HCT116 (cell line): ENCODE results near the gene ARHGAP28. TPM values are rescaled to one million over a fixed set of nuclear protein-coding genes. Genes with fewer than 3 reads are reported as not detected.

Experiments
- ATAC-seq: fragments of 200-7000 bp; cut with Tn5 transposase; 2 replicates; pipeline ENCODE4 v1.9.1; 2020; ENCODE audit warnings: mild to moderate bottlenecking, moderate library complexity
- BruUV-seq: library from RNA; stranded (reverse); fragments of 400-500 nt; replicated peaks from 2 replicates; lab custom pipeline; 2021; lab: Mats Ljungman, UMichigan
- CTCF ChIA-PET: fragments of 300-600 bp; sonication (Branson Sonifier 250); formaldehyde crosslinking; loops from one replicate; lab custom pipeline; 2021; ENCODE audit warnings: antibody characterized with exemption; lab: Charles Lee
- POLR2A ChIA-PET: fragments of 300-600, 350-600 bp; sonication (Branson Sonifier 250); formaldehyde crosslinking; loops from one replicate; lab custom pipeline; 2021; ENCODE audit warnings: antibody characterized with exemption; lab: Charles Lee
- RAD21 ChIA-PET, 2 experiments: fragments of 300-600 bp; sonication (Branson Sonifier 250); formaldehyde crosslinking; loops; one replicate each; lab custom pipeline; 2023; ENCODE audit warnings: low total read pairs in 2 of 2; ENCODE audit not compliant: uncharacterized antibody in 2 of 2, unreplicated experiment in 2 of 2, low non-redundant PET in 1 of 2; lab: Charles Lee
- DNase-seq: peaks from one replicate; pipeline ENCODE4 v3.0.0-alpha.2; 2010; ENCODE audit warnings: low read depth, low spot score
- H2AFZ ChIP-seq: fragments of 200-600 bp; shearing (Covaris generic), sonication (generic); 2 replicates; pipeline ENCODE4 v1.6.1; 2017; ENCODE audit warnings: low read depth, mixed run types, mixed read lengths, antibody characterized with exemption, low read length; ENCODE audit not compliant: poor library complexity, severe bottlenecking
- H3K27ac ChIP-seq: 2 replicates; pipeline ENCODE4 v1.5.1; 2012; ENCODE audit warnings: low read depth, low read length
- H3K27me3 ChIP-seq: fragments of 200-600 bp; sonication (generic); 2 replicates; pipeline ENCODE4 v1.6.1; 2016; ENCODE audit warnings: mixed run types, low read length, mixed read lengths; ENCODE audit not compliant: insufficient read depth
- H3K36me3 ChIP-seq, 2 experiments: fragments of 200-500 bp in 1 of 2; fragments of 200-600 bp in 1 of 2; sonication (Bioruptor generic) in 1 of 2; sonication (generic) in 1 of 2; 2 replicates each; pipeline versions ENCODE4 v1.5.1 to v1.6.1; 2014 to 2016; ENCODE audit warnings: low read length in 2 of 2, inconsistent platforms in 1 of 2, mixed read lengths in 1 of 2, mixed run types in 1 of 2; ENCODE audit not compliant: insufficient read depth in 2 of 2, control insufficient read depth in 1 of 2
- H3K4me1 ChIP-seq, 2 experiments: fragments of 200-600 bp in 1 of 2; sonication (generic) in 1 of 2; 2 replicates each; pipeline versions ENCODE4 v1.5.1 to v1.6.1; 2012 to 2017; ENCODE audit warnings: low read length in 2 of 2, inconsistent platforms in 1 of 2, mild to moderate bottlenecking in 1 of 2, mixed read lengths in 1 of 2, mixed run types in 1 of 2, moderate library complexity in 1 of 2; ENCODE audit not compliant: insufficient read depth in 2 of 2, control insufficient read depth in 1 of 2
- H3K4me2 ChIP-seq: fragments of 200-600 bp; sonication (generic); 2 replicates; pipeline ENCODE4 v1.6.1; 2017; ENCODE audit warnings: mixed run types, low read length, mixed read lengths
- H3K4me3 ChIP-seq, 2 experiments: fragments of 200-600 bp in 1 of 2; sonication (generic) in 1 of 2; replicated peaks in 1 of 2; 2 replicates each; pipeline ENCODE4 v1.5.1; 2011 to 2016; ENCODE audit warnings: low read length in 2 of 2, control low read depth in 1 of 2, low read depth in 1 of 2, mild to moderate bottlenecking in 1 of 2, mixed read lengths in 1 of 2, mixed run types in 1 of 2
- H3K79me2 ChIP-seq: fragments of 200-600 bp; sonication (generic); 2 replicates; pipeline ENCODE4 v1.6.1; 2017; ENCODE audit warnings: mild to moderate bottlenecking, mixed run types, low read length, moderate library complexity, mixed read lengths; ENCODE audit not compliant: insufficient read depth
- H3K9ac ChIP-seq: fragments of 200-600 bp; sonication (generic); 2 replicates; pipeline ENCODE4 v1.6.1; 2016; ENCODE audit warnings: low read length, mixed read lengths
- H3K9me2 ChIP-seq: fragments of 200-600 bp; sonication (generic), shearing (Covaris generic); 2 replicates; pipeline ENCODE4 v1.6.1; 2017; ENCODE audit warnings: mixed run types, mild to moderate bottlenecking, moderate library complexity; ENCODE audit not compliant: insufficient read depth
- H3K9me3 ChIP-seq, 2 experiments: fragments of 200-500 bp in 1 of 2; fragments of 200-600 bp in 1 of 2; sonication (Bioruptor generic) in 1 of 2; sonication (generic) in 1 of 2; 2 replicates each; pipeline ENCODE4 v1.6.1; 2014 to 2017; ENCODE audit warnings: low read length in 2 of 2, mixed read lengths in 2 of 2, inconsistent platforms in 1 of 2, low read depth in 1 of 2, mild to moderate bottlenecking in 1 of 2, mixed run types in 1 of 2, moderate library complexity in 1 of 2; ENCODE audit not compliant: control insufficient read depth in 1 of 2, insufficient read depth in 1 of 2
- H4K20me1 ChIP-seq: fragments of 200-600 bp; sonication (generic), shearing (Covaris generic); 2 replicates; pipeline ENCODE4 v1.6.1; 2017; ENCODE audit warnings: mixed run types, mild to moderate bottlenecking, moderate library complexity; ENCODE audit not compliant: insufficient read depth
- CBX3 ChIP-seq: IDR thresholded peaks from 2 replicates; pipeline ENCODE4 v1.6.1; 2012; ENCODE audit warnings: low read depth
- CEBPB ChIP-seq: IDR thresholded peaks from 2 replicates; pipeline ENCODE4 v1.6.1; 2012; ENCODE audit warnings: low read depth
- CTCF ChIP-seq, 3 experiments: fragments of 200-600 bp in 1 of 3; sonication (generic) in 1 of 3; IDR thresholded peaks in 2 of 3; conservative IDR thresholded peaks in 1 of 3; 2 replicates each; pipeline ENCODE4 v1.5.1; 2012 to 2017; ENCODE audit warnings: low read depth in 2 of 3, low read length in 2 of 3, antibody characterized with exemption in 1 of 3, borderline replicate concordance in 1 of 3, control low read depth in 1 of 3, mild to moderate bottlenecking in 1 of 3, mixed read lengths in 1 of 3, mixed run types in 1 of 3, moderate library complexity in 1 of 3; ENCODE audit not compliant: insufficient read depth in 1 of 3
- EGR1 ChIP-seq: IDR thresholded peaks from 2 replicates; pipeline ENCODE4 v1.6.1; 2012; ENCODE audit warnings: low read depth
- ELF1 ChIP-seq: IDR thresholded peaks from 2 replicates; pipeline ENCODE4 v1.6.1; 2012; ENCODE audit warnings: low read depth, borderline replicate concordance
- EZH2phosphoT487 ChIP-seq: fragments of 200-600 bp; IDR thresholded peaks from 2 replicates; pipeline ENCODE4 v1.6.1; 2018; ENCODE audit warnings: antibody characterized with exemption, borderline replicate concordance
- POLR2A ChIP-seq: IDR thresholded peaks from 2 replicates; pipeline ENCODE4 v1.7.0; 2011; ENCODE audit warnings: borderline replicate concordance; ENCODE audit not compliant: insufficient read depth, insufficient read length; ENCODE audit errors: extremely low read depth
- POLR2AphosphoS5 ChIP-seq: IDR thresholded peaks from 2 replicates; pipeline ENCODE4 v1.6.1; 2011; ENCODE audit warnings: mild to moderate bottlenecking, low read depth, low read length, moderate library complexity
- REST ChIP-seq: IDR thresholded peaks from 2 replicates; pipeline ENCODE4 v1.6.1; 2012; ENCODE audit warnings: low read depth
- SIN3A ChIP-seq: IDR thresholded peaks from 2 replicates; pipeline ENCODE4 v1.6.1; 2012; ENCODE audit warnings: low read depth
- SRF ChIP-seq: IDR thresholded peaks from 2 replicates; pipeline ENCODE4 v1.6.1; 2012; ENCODE audit warnings: low read depth
- TCF7L2 ChIP-seq: IDR thresholded peaks from 2 replicates; pipeline ENCODE4 v1.7.0; 2011; ENCODE audit warnings: borderline replicate concordance, inconsistent platforms; ENCODE audit not compliant: insufficient read depth, insufficient read length; ENCODE audit errors: extremely low read depth
- YY1 ChIP-seq: IDR thresholded peaks from 2 replicates; pipeline ENCODE4 v1.6.1; 2011; ENCODE audit warnings: low read length, low read depth, moderate library complexity, mild to moderate bottlenecking; ENCODE audit not compliant: insufficient replicate concordance; ENCODE audit errors: extremely low read depth
- ZBTB33 ChIP-seq: IDR thresholded peaks from 2 replicates; pipeline ENCODE4 v1.6.1; 2011; ENCODE audit warnings: mild to moderate bottlenecking, low read length, moderate library complexity; ENCODE audit not compliant: insufficient replicate concordance; ENCODE audit errors: extremely low read depth
- ZFX ChIP-seq: fragments of 450-650 bp; IDR thresholded peaks from 2 replicates; pipeline ENCODE4 v1.6.1; 2017
- intact Hi-C: fragments of 100-400 bp; cut with micrococcal nuclease; formaldehyde crosslinking; loops from 2 replicates; pipeline ENCODE4 v1.10.0; 2022
- total RNA-seq: library from RNA; stranded (reverse); gene quantifications from one replicate; pipeline ENCODE4 v1.2.1, GENCODE V29; 2021; ENCODE audit not compliant: unreplicated experiment
- TF ChIP-seq, protein P1 (sequence below): IDR thresholded peaks from 2 replicates; pipeline ENCODE4 v1.6.1; 2012

Gene ARHGAP28
- total RNA-seq, 1 experiment from 2014 or later = not detected

DNA sequence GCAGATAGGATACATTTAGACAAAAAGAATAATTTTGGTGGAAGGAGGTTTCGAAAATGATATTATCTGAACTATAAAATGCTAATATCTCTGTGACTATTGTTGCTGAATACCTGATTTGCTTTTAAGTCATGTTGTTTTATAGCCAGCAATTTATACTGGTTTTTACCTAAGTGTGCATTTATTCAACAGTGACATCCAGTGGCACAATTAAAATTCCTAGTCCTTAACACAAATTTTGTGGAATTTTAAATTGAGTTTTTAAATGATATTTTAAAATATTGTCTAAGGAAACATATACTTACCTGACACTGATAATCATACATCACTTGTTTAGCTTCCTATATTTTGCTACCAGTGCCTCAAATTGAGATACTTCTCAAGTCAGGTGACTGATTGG, 144.8 kb downstream of the ARHGAP28 start:
- Histone ChIP-seq H2AFZ (no peak overlapping the region), H3K36me3 (no peaks in the 10 kb centered on the region), H3K4me3 (no peak overlapping the region), H3K9me3 (peaks cover 5 to 27% of the 10 kb centered on the region in 2 experiments; a peak in 2 of 4 replicates), H3K4me1 (no peaks in the 10 kb centered on the region), H3K27ac (no peak overlapping the region), H3K4me2 (no peak overlapping the region), H4K20me1 (no peaks in the 10 kb centered on the region), H3K79me2 (no peaks in the 10 kb centered on the region), H3K9ac (no peak overlapping the region), H3K9me2 (no peaks in the 10 kb centered on the region), H3K27me3 (no peaks in the 10 kb centered on the region)
- POLR2A ChIA-PET = no interaction called here
- no peak for ATAC-seq
- TF ChIP-seq YY1 (no peak), POLR2A (no peak), ZFX (no peak), POLR2AphosphoS5 (no peak), EZH2phosphoT487 (no peak), CBX3 (no peak), CTCF (IDR thresholded peaks at IDR 0.05 in 2 of 3, conservative IDR thresholded peaks at IDR 0.05 in 1 of 3; ENCODE audit: borderline replicate concordance in 1 of 3, insufficient read depth in 1 of 3, low read depth in 2 of 3, low read length in 2 of 3) (no peak), EGR1 (no peak), REST (no peak), SRF (no peak), CEBPB (no peak), SIN3A (no peak), TCF7L2 (no peak), ZBTB33 (no peak), ELF1 (no peak)
- TF ChIP-seq, protein P1, sequence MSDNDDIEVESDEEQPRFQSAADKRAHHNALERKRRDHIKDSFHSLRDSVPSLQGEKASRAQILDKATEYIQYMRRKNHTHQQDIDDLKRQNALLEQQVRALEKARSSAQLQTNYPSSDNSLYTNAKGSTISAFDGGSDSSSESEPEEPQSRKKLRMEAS = no peak
- intact Hi-C loops = no loop called here
- BruUV-seq = no TSS peak
- no peak for DNase-seq
- RAD21 ChIA-PET = no interaction called here
- CTCF ChIA-PET = no interaction called here
